Endothelial cell of umbilical vein (primary cell): ENCODE measurements around the gene IRF5. TPM values are rescaled to one million over a fixed set of nuclear protein-coding genes. Genes with fewer than 3 reads are reported as not detected.

Experiments
- BruUV-seq: library from RNA; stranded (reverse); fragments of 400-500 nt; replicated peaks from 2 replicates; lab custom pipeline; 2021; lab: Mats Ljungman, UMichigan
- CTCF ChIA-PET: fragments of 300-600, 350-600 bp; sonication (Branson Sonifier 250); formaldehyde crosslinking; loops from one replicate; lab custom pipeline; 2021; ENCODE audit warnings: antibody characterized with exemption, inconsistent platforms; lab: Charles Lee
- POLR2A ChIA-PET: fragments of 300-600, 350-600 bp; sonication (Branson Sonifier 250); formaldehyde crosslinking; loops from one replicate; lab custom pipeline; 2021; ENCODE audit warnings: antibody characterized with exemption, inconsistent platforms; lab: Charles Lee
- DNase-seq: peaks from one replicate; pipeline ENCODE4 v3.0.0-alpha.2; 2011; ENCODE audit warnings: low read depth, low spot score
- FAIRE-seq: peaks from 2 replicates; lab custom pipeline; 2011; peaks lifted over from hg19 to GRCh38; lab: Jason Lieb, UNC
- H2AFZ ChIP-seq: 2 replicates; pipeline ENCODE4 v1.6.0; 2012; ENCODE audit warnings: low read depth, low read length, control low read depth, inconsistent platforms
- H3K27ac ChIP-seq: 2 replicates; pipeline ENCODE4 v1.5.1; 2011; ENCODE audit warnings: low read depth, mild to moderate bottlenecking, control low read depth, low read length, moderate library complexity; ENCODE audit not compliant: insufficient read depth
- H3K27me3 ChIP-seq, 2 experiments: 2 replicates each; pipeline versions ENCODE4 v1.6.0 to v1.6.1; 2011; ENCODE audit warnings: low read length in 2 of 2, mixed read lengths in 1 of 2; ENCODE audit not compliant: control insufficient read depth in 2 of 2, insufficient read depth in 2 of 2
- H3K36me3 ChIP-seq, 2 experiments: 2 replicates in 1 of 2; 3 replicates in 1 of 2; pipeline ENCODE4 v1.5.1; 2011; ENCODE audit warnings: low read length in 2 of 2, mild to moderate bottlenecking in 1 of 2, moderate library complexity in 1 of 2; ENCODE audit not compliant: control insufficient read depth in 2 of 2, insufficient read depth in 2 of 2; ENCODE audit errors: extremely low read depth in 1 of 2
- H3K4me1 ChIP-seq: 3 replicates; pipeline ENCODE4 v1.5.1; 2011; ENCODE audit warnings: mild to moderate bottlenecking, low read length; ENCODE audit not compliant: control insufficient read depth, insufficient read depth; ENCODE audit errors: extremely low read depth
- H3K4me2 ChIP-seq: 2 replicates; pipeline ENCODE4 v1.6.1; 2011; ENCODE audit warnings: low read length, control low read depth, mixed read lengths; ENCODE audit not compliant: insufficient read depth
- H3K4me3 ChIP-seq, 3 experiments: fragments of 200-600 bp in 1 of 3; sonication (generic), shearing (Covaris generic) in 1 of 3; replicated peaks in 1 of 3; 2 replicates each; pipeline ENCODE4 v1.5.1; 2011 to 2016; ENCODE audit warnings: control low read depth in 3 of 3, low read length in 3 of 3, mild to moderate bottlenecking in 2 of 3, inconsistent platforms in 1 of 3, low read depth in 1 of 3, moderate library complexity in 1 of 3; ENCODE audit not compliant: insufficient read depth in 1 of 3
- H3K79me2 ChIP-seq: 2 replicates; pipeline ENCODE4 v1.6.0; 2012; ENCODE audit warnings: low read length, inconsistent platforms; ENCODE audit not compliant: control insufficient read depth, insufficient read depth
- H3K9ac ChIP-seq: replicated peaks from 2 replicates; pipeline ENCODE3; 2011; ENCODE audit warnings: low read length, control low read depth; ENCODE audit not compliant: insufficient read depth; ENCODE audit errors: extremely low read depth
- H3K9me1 ChIP-seq: replicated peaks from 3 replicates; pipeline ENCODE4 v1.6.0; 2011; ENCODE audit warnings: mild to moderate bottlenecking, low read length; ENCODE audit not compliant: control insufficient read depth, insufficient read depth; ENCODE audit errors: extremely low read depth
- H3K9me3 ChIP-seq: replicated peaks from 2 replicates; pipeline ENCODE4 v1.5.1; 2012; ENCODE audit warnings: low read length, inconsistent platforms; ENCODE audit not compliant: control insufficient read depth, insufficient read depth
- H4K20me1 ChIP-seq: replicated peaks from 2 replicates; pipeline ENCODE3; 2011; ENCODE audit warnings: mild to moderate bottlenecking, low read length; ENCODE audit not compliant: control insufficient read depth, insufficient read depth; ENCODE audit errors: extremely low read depth
- EZH2 ChIP-seq: IDR thresholded peaks from 2 replicates; pipeline ENCODE4 v1.6.1; 2012; ENCODE audit warnings: borderline replicate concordance, low read depth, mild to moderate bottlenecking, moderate library complexity, low read length, inconsistent platforms; ENCODE audit not compliant: severe bottlenecking
- GATA2 ChIP-seq: IDR thresholded peaks from 2 replicates; pipeline ENCODE4 v1.7.0; 2011; ENCODE audit warnings: low read depth, mild to moderate bottlenecking, moderate library complexity, mixed read lengths, low read length; ENCODE audit not compliant: insufficient read length, insufficient read depth
- JUN ChIP-seq: IDR thresholded peaks from 2 replicates; pipeline ENCODE4 v1.6.1; 2011; ENCODE audit warnings: borderline replicate concordance, low read depth; ENCODE audit not compliant: insufficient read length, insufficient read depth
- POLR2A ChIP-seq: IDR thresholded peaks from 2 replicates; pipeline ENCODE4 v1.6.1; 2012; ENCODE audit warnings: low read depth, mild to moderate bottlenecking, control low read depth, low read length
- POLR2AphosphoS5 ChIP-seq: IDR thresholded peaks from 2 replicates; pipeline ENCODE4 v1.6.1; 2012; ENCODE audit warnings: low read depth, mild to moderate bottlenecking, control low read depth, low read length, moderate library complexity; ENCODE audit not compliant: insufficient read depth
- dilution Hi-C: fragments of 300-500 bp; cut with MboI; formaldehyde crosslinking; loops from one replicate; pipeline ENCODE4 v1.15.0; 2019; ENCODE audit warnings: low sequenced_read_pairs; ENCODE audit not compliant: extremely low pct_ligation_motif_present
- intact Hi-C: fragments of 100-400 bp; cut with micrococcal nuclease; formaldehyde crosslinking; loops from one replicate; pipeline ENCODE4 v1.10.0; 2022
- polyA plus RNA-seq, 4 experiments: library from polyadenylated mRNA; depleted of rRNA in 3 of 4; stranded (reverse) in 3 of 4; unstranded in 1 of 4; fragments of >200 nt; gene quantifications; 2 replicates each; pipeline versions ENCODE4 v1.2.1 to v1.2.3, GENCODE V29; 2011 to 2012; ENCODE audit warnings: missing spikeins in 1 of 4
- total RNA-seq: library from RNA; stranded (reverse); gene quantifications from 2 replicates; pipeline ENCODE4 v1.2.3, GENCODE V29; 2021
- TF ChIP-seq, protein P1 (sequence below), 2 donors: IDR thresholded peaks; 1 replicate in 1 of 2; 2 replicates in 1 of 2; pipeline ENCODE4 v1.5.1; 2011; ENCODE audit warnings: low read length in 2 of 2, mild to moderate bottlenecking in 2 of 2, moderate library complexity in 2 of 2, control low read depth in 1 of 2, inconsistent platforms in 1 of 2, low read depth in 1 of 2; ENCODE audit not compliant: insufficient read depth in 1 of 2; ENCODE audit errors: extremely low read depth in 1 of 2

Gene IRF5
- total and polyA plus RNA-seq, 2 donors (not counting 3 experiments of a cell fraction or from before 2014, with no cell fraction given): 0.31 to 0.36 TPM

DNA sequence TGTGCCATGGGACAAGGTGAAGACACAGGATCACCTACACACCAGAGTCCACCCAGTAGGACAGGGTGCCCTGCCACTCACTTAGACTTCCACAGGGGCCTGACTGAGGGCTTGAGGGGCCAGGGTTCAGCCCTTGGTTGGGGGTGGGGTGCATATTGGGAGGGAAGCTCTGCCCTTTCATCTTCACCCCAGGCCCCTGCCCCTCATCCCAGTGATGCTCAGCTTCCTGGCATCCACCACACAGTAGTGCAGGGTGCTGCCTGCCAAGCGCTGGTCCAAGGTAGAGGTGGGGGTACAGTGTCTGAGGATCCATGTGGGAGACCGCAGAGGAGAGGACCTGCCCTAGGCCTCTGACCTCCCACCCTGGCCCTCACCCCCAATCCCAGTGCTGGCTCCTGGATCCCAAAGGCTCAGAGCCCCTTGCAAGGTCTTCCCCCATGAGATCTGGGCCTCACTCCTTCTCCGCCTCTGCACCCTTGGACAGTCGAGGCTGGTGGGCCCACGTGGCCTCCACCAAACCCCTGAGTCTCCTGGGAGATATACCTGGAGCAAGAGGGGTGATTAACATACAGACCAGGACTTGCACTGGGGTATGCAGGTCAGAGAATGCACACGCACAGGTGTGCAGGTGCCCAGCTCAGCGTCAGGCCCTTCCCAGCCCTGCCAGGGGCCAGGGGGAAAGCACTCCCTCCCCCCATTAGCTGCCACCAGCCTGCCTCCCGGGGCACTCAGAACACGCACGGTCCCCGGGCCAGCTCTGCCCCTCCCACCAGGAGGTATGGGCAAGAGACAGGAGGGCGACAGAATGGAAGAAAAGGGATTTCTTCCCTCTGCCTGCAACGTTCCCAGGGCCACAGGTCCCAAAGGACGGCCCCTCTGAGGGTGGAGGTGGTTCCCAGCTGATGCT is 8.6 kb upstream of the IRF5 start:
- intact Hi-C loops: no loop called here
- ChIA-PET POLR2A (no interaction called here), CTCF (interaction anchor here (0.6 kb wide), 1 partner anchor 621 kb away, joined by 3 read pairs; no protein-coding TSS in a partner anchor)
- TF ChIP-seq JUN: no peak
- no peak for TF ChIP-seq EZH2
- no peak for TF ChIP-seq POLR2A
- TF ChIP-seq GATA2: no peak
- TF ChIP-seq POLR2AphosphoS5: no peak
- TF ChIP-seq, protein P1, sequence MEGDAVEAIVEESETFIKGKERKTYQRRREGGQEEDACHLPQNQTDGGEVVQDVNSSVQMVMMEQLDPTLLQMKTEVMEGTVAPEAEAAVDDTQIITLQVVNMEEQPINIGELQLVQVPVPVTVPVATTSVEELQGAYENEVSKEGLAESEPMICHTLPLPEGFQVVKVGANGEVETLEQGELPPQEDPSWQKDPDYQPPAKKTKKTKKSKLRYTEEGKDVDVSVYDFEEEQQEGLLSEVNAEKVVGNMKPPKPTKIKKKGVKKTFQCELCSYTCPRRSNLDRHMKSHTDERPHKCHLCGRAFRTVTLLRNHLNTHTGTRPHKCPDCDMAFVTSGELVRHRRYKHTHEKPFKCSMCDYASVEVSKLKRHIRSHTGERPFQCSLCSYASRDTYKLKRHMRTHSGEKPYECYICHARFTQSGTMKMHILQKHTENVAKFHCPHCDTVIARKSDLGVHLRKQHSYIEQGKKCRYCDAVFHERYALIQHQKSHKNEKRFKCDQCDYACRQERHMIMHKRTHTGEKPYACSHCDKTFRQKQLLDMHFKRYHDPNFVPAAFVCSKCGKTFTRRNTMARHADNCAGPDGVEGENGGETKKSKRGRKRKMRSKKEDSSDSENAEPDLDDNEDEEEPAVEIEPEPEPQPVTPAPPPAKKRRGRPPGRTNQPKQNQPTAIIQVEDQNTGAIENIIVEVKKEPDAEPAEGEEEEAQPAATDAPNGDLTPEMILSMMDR (IDR thresholded peaks at IDR 0.05; ENCODE audit: extremely low read depth in 1 of 2, insufficient read depth in 1 of 2, low read depth in 1 of 2, low read length in 2 of 2): no peak
- H3K4me2 ChIP-seq: no peak overlapping the region
- H3K4me1 ChIP-seq: no peaks in the 10 kb centered on the region
- no peaks in the 10 kb centered on the region for H3K79me2 ChIP-seq
- H4K20me1 ChIP-seq: no peaks in the 10 kb centered on the region
- no TSS peak for BruUV-seq
- dilution Hi-C loops: no loop called here
- no peak overlapping the region for H2AFZ ChIP-seq
- DNase-seq (no peak), FAIRE-seq (no peak)
- H3K27ac ChIP-seq: no peak overlapping the region
- peaks cover 0 to 3% of the 10 kb centered on the region in 2 experiments for H3K27me3 ChIP-seq
- H3K9ac ChIP-seq: no peak overlapping the region
- H3K4me3 ChIP-seq: no peak overlapping the region
- no peaks in the 10 kb centered on the region for H3K9me3 ChIP-seq
- no peaks in the 10 kb centered on the region for H3K36me3 ChIP-seq
- H3K9me1 ChIP-seq: no peaks in the 10 kb centered on the region
